Breast epithelium (tissue), 4 donors: Measurements from ENCODE around the gene LHCGR. TPM values are rescaled to one million over a fixed set of nuclear protein-coding genes. Genes with fewer than 3 reads are reported as not detected.

Experiments used
- DNase-seq, 2 donors: peaks; one replicate each; pipeline ENCODE4 v3.0.0-alpha.2; 2019; ENCODE audit warnings: low spot score in 2 of 2
- H3K27ac ChIP-seq, 2 donors: fragments of 200-600 bp; sonication (generic) in 1 of 2; one replicate each; pipeline ENCODE4 v1.5.1; 2016 to 2019; ENCODE audit warnings: mild to moderate bottlenecking in 1 of 2
- H3K27me3 ChIP-seq, 2 donors: fragments of 200-600 bp; sonication (generic) in 1 of 2; one replicate each; pipeline versions ENCODE4 v1.5.1 to v1.6.0; 2017 to 2019; ENCODE audit warnings: control low read depth in 1 of 2, mild to moderate bottlenecking in 1 of 2
- H3K36me3 ChIP-seq: fragments of 200-600 bp; one replicate; pipeline ENCODE4 v1.5.1; 2019
- H3K4me1 ChIP-seq, 2 donors: fragments of 200-600 bp; sonication (generic); one replicate each; pipeline ENCODE4 v1.5.1; 2016 to 2019; ENCODE audit warnings: control low read depth in 1 of 2
- H3K4me3 ChIP-seq, 3 donors: fragments of 200-600 bp; sonication (generic); 1 replicate in 2 of 3; 2 replicates in 1 of 3; pipeline ENCODE4 v1.5.1; 2016 to 2019; ENCODE audit warnings: mild to moderate bottlenecking in 3 of 3, moderate library complexity in 2 of 3
- H3K9me3 ChIP-seq, 2 donors: fragments of 200-600 bp; sonication (generic) in 1 of 2; one replicate each; pipeline ENCODE4 v1.5.1; 2016 to 2019; ENCODE audit warnings: control low read depth in 1 of 2
- POLR2A ChIP-seq: fragments of 450-650 bp; IDR thresholded peaks from one replicate; pipeline ENCODE4 v1.6.1; 2016; ENCODE audit warnings: antibody characterized with exemption, mild to moderate bottlenecking, moderate library complexity
- POLR2AphosphoS5 ChIP-seq, 3 donors: sonication (generic); formaldehyde crosslinking; IDR thresholded peaks; one replicate each; pipeline ENCODE4 v1.6.1; 2017; ENCODE audit warnings: antibody characterized with exemption in 3 of 3
- intact Hi-C: fragments of 100-400 bp; cut with DNase I; formaldehyde crosslinking; loops from one replicate; pipeline ENCODE4 v1.15.1; 2023; ENCODE audit warnings: low total_unique reads
- total RNA-seq, 3 donors: library from RNA; depleted of rRNA; stranded (reverse); fragments of >200 nt; gene quantifications; one replicate each; pipeline ENCODE4 v1.1.0, GENCODE V29; 2016
- TF ChIP-seq, protein P1 (sequence below), 3 donors: fragments of 450-650 bp; IDR thresholded peaks; one replicate each; pipeline ENCODE4 v1.5.1; 2016 to 2017; ENCODE audit warnings: antibody characterized with exemption in 3 of 3, mild to moderate bottlenecking in 3 of 3, moderate library complexity in 3 of 3

The LHCGR gene
- total RNA-seq, 3 donors from 2014 or later, result 0.29 to 0.66 (median 0.64) TPM

DNA sequence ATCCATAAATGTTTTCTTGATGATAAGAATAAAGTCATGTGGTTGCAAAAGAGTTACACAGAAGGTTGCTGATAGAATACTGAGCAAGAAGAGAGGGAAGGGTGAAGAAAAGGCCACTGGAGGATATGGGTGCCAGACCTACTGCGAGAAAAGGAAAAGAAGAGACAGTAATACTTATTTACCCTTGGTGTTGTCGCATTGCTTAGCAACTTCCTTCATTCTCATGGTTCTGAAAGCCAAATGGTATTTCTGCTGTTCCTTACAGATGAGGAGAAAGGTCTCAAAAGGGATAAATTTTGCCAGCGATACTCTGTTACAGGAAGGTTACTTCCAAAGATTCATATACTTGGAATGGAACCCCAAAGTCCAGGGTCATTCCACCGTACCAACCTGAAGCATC lies 62.5 kb downstream of the LHCGR start:
- no peaks in the 10 kb centered on the region for H3K4me1 ChIP-seq
- no peaks in the 10 kb centered on the region for H3K27me3 ChIP-seq
- intact Hi-C loops, result no loop called here
- H3K4me3 ChIP-seq, result no peak overlapping the region
- no peak for TF ChIP-seq POLR2A
- no peak for TF ChIP-seq POLR2AphosphoS5 (IDR thresholded peaks at IDR 0.05)
- TF ChIP-seq, protein P1, sequence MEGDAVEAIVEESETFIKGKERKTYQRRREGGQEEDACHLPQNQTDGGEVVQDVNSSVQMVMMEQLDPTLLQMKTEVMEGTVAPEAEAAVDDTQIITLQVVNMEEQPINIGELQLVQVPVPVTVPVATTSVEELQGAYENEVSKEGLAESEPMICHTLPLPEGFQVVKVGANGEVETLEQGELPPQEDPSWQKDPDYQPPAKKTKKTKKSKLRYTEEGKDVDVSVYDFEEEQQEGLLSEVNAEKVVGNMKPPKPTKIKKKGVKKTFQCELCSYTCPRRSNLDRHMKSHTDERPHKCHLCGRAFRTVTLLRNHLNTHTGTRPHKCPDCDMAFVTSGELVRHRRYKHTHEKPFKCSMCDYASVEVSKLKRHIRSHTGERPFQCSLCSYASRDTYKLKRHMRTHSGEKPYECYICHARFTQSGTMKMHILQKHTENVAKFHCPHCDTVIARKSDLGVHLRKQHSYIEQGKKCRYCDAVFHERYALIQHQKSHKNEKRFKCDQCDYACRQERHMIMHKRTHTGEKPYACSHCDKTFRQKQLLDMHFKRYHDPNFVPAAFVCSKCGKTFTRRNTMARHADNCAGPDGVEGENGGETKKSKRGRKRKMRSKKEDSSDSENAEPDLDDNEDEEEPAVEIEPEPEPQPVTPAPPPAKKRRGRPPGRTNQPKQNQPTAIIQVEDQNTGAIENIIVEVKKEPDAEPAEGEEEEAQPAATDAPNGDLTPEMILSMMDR (IDR thresholded peaks at IDR 0.05), result no peak
- DNase-seq, result no peak
- H3K27ac ChIP-seq, result no peak overlapping the region
- no peaks in the 10 kb centered on the region for H3K36me3 ChIP-seq
- no peaks in the 10 kb centered on the region for H3K9me3 ChIP-seq

DNA sequence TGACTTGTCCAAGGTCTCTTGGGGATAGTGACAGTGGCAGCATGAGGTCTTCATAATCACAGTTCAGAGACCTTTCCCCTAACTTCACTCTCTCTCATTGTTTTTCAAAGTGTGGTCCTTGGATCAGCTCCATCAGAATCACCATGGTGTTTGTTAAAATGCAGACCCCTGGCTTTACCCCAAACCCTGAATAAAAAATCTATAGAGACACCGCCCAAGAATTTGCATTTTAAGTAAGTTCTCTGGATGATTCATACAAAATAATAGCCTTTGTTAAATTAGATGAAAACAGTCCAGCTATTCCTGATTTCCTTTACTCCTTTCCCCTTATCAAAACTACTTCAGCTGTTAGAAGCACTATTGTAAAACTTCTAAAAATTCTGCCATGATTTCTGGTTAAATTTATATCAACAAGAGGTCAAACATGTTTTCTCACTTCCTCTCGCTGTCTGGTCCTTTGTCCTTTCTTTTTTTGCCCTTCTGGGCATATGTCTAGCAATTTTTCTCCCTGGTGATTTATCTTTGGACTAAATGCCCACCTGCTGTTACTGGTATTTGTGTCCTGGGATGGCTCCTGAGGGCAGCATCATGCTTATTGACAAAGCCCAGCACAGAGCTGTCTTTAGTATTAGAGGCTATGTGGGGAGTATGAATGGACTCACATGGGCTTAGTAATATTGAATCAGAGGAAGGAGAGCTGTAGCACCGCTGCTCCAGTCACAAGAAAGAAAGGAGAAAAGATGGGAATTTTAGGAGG lies 63.4 kb downstream of the LHCGR start:
- TF ChIP-seq, protein P1 (IDR thresholded peaks at IDR 0.05), result no peak
- TF ChIP-seq POLR2AphosphoS5 (IDR thresholded peaks at IDR 0.05) (no peak), POLR2A (no peak)

GRCh38 chr2:48685126-48685525 lies 70.4 kb downstream of the LHCGR start:
- intact Hi-C loops, result no loop called here
- Histone ChIP-seq H3K9me3 (no peaks in the 10 kb centered on the region), H3K36me3 (no peaks in the 10 kb centered on the region), H3K27me3 (no peaks in the 10 kb centered on the region), H3K27ac (no peak overlapping the region), H3K4me3 (no peak overlapping the region), H3K4me1 (no peaks in the 10 kb centered on the region)
- TF ChIP-seq POLR2AphosphoS5 (IDR thresholded peaks at IDR 0.05) (no peak), POLR2A (no peak)
- TF ChIP-seq, protein P1 (IDR thresholded peaks at IDR 0.05), result no peak
- no peak for DNase-seq

More for the DNA sequence above, 63.4 kb downstream of the LHCGR start:
- DNase-seq, result no peak
- intact Hi-C loops, result no loop called here
- Histone ChIP-seq H3K4me1 (no peaks in the 10 kb centered on the region), H3K27ac (no peak overlapping the region), H3K27me3 (no peaks in the 10 kb centered on the region), H3K36me3 (no peaks in the 10 kb centered on the region), H3K9me3 (no peaks in the 10 kb centered on the region), H3K4me3 (no peak overlapping the region)

DNA sequence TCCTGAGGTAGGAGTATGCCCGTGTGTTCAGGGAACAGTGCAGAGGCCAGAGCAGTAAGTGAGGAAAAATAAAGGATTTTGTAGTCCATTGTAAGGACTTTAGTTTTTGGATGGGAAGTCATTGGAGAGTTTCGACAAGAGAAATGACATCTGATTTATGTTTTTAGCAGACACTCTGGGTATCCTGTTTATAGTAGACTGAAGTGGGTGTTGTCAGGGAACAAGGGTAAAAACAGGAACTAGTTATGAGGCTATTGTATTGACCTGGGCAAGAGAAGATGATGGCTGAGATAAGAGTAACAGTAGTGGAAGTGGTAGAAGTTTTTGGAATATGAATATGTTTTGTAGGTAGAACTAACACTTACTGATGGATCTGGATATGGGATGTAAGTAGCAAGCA lies 78.1 kb downstream of the LHCGR start:
- Histone ChIP-seq H3K4me1 (no peaks in the 10 kb centered on the region), H3K9me3 (no peaks in the 10 kb centered on the region), H3K27ac (no peak overlapping the region), H3K36me3 (no peaks in the 10 kb centered on the region), H3K27me3 (no peaks in the 10 kb centered on the region), H3K4me3 (no peak overlapping the region)
- no peak for DNase-seq
- TF ChIP-seq POLR2A (no peak), POLR2AphosphoS5 (IDR thresholded peaks at IDR 0.05) (no peak)
- TF ChIP-seq, protein P1 (IDR thresholded peaks at IDR 0.05), result no peak
- intact Hi-C loops, result no loop called here

DNA sequence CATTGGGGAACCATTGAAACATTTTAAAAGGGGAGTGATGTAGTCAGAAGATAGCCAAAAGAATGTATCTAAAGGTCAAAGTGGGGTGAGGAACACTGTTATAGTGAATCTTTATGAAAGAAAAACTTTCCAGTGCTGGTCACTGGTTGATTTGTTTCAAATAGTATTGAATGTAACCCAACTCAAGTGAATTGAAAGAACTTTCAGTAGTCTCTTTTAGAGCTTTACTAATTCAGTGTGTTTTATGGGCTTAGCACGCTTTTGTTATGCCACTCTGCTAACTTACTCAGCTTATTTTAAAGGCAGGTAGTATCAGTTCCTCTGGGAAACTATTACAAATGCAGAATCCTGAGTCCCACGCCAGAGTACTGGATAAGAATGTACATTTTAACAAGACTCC lies 80.6 kb downstream of the LHCGR start:
- intact Hi-C loops, result no loop called here
- DNase-seq, result no peak
- H3K27me3 ChIP-seq, result no peaks in the 10 kb centered on the region
- H3K27ac ChIP-seq, result no peak overlapping the region
- H3K4me1 ChIP-seq, result no peaks in the 10 kb centered on the region
- no peaks in the 10 kb centered on the region for H3K36me3 ChIP-seq
- no peak overlapping the region for H3K4me3 ChIP-seq
- no peak for TF ChIP-seq POLR2AphosphoS5 (IDR thresholded peaks at IDR 0.05)
- TF ChIP-seq POLR2A, result no peak
- TF ChIP-seq, protein P1 (IDR thresholded peaks at IDR 0.05), result no peak
- no peaks in the 10 kb centered on the region for H3K9me3 ChIP-seq
